RWPE2 (cell line): Measurements from ENCODE around the gene CPEB2.

Experiments used
- ATAC-seq: fragments of 200-7000 bp; cut with Tn5 transposase; 3 replicates; pipeline ENCODE4 v1.9.1; 2021; ENCODE audit warnings: low read depth
- DNase-seq: peaks from one replicate; pipeline ENCODE4 v3.0.0-alpha.2; 2020; ENCODE audit warnings: low spot score
- H3K27ac ChIP-seq: fragments of 450-650 bp; 2 replicates; pipeline ENCODE4 v1.5.1; 2017; ENCODE audit warnings: mild to moderate bottlenecking; ENCODE audit not compliant: poor library complexity, severe bottlenecking
- H3K27me3 ChIP-seq: fragments of 250-450 bp; sonication (Bioruptor Pico); 2 replicates; pipeline ENCODE4 v1.5.1; 2021; ENCODE audit warnings: mild to moderate bottlenecking, moderate library complexity; ENCODE audit not compliant: insufficient read depth, poor library complexity, severe bottlenecking
- H3K36me3 ChIP-seq: fragments of 250-450 bp; sonication (Bioruptor Pico); 2 replicates; pipeline ENCODE4 v1.5.1; 2020; ENCODE audit warnings: low read depth, mild to moderate bottlenecking, moderate library complexity
- H3K4me1 ChIP-seq: fragments of 250-450 bp; sonication (Bioruptor Pico); 2 replicates; pipeline ENCODE4 v1.5.1; 2021; ENCODE audit warnings: mild to moderate bottlenecking, moderate library complexity; ENCODE audit not compliant: insufficient read depth, poor library complexity, severe bottlenecking
- H3K4me3 ChIP-seq: fragments of 250-450 bp; sonication (Bioruptor Pico); 2 replicates; pipeline ENCODE4 v1.5.1; 2021; ENCODE audit warnings: mild to moderate bottlenecking, moderate library complexity; ENCODE audit not compliant: severe bottlenecking
- H3K9me3 ChIP-seq: fragments of 250-450 bp; sonication (Bioruptor Pico); 2 replicates; pipeline ENCODE4 v1.5.1; 2021; ENCODE audit warnings: mild to moderate bottlenecking, moderate library complexity; ENCODE audit not compliant: severe bottlenecking
- TF ChIP-seq, protein P1 (sequence below): fragments of 450-650 bp; IDR thresholded peaks from one replicate; pipeline ENCODE4 v1.5.1; 2017; ENCODE audit warnings: mild to moderate bottlenecking, moderate library complexity; ENCODE audit not compliant: poor library complexity, severe bottlenecking

Gene CPEB2

DNA sequence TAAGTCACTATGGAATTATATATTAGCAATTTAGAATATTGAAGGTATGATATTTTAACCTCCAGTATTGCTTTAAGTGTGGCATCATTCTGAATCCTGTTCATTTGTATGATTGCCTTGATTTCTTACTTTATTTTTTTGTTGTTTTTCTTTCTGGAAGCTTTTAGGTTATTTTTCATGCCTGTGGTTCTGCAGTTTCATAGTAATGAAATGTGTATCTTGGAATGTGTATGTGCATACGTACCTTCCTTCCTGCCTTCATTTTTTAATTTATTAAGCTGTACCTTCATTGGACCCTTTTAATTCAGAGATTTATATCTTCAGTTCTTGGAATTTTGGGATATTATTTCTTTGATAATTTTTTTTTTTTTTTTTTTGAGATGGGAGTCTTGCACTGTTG lies 22.1 kb downstream of the CPEB2 start:
- H3K9me3 ChIP-seq: no peaks in the 10 kb centered on the region
- no peak for DNase-seq
- no peak overlapping the region for H3K4me3 ChIP-seq
- no peak for ATAC-seq
- TF ChIP-seq, protein P1, sequence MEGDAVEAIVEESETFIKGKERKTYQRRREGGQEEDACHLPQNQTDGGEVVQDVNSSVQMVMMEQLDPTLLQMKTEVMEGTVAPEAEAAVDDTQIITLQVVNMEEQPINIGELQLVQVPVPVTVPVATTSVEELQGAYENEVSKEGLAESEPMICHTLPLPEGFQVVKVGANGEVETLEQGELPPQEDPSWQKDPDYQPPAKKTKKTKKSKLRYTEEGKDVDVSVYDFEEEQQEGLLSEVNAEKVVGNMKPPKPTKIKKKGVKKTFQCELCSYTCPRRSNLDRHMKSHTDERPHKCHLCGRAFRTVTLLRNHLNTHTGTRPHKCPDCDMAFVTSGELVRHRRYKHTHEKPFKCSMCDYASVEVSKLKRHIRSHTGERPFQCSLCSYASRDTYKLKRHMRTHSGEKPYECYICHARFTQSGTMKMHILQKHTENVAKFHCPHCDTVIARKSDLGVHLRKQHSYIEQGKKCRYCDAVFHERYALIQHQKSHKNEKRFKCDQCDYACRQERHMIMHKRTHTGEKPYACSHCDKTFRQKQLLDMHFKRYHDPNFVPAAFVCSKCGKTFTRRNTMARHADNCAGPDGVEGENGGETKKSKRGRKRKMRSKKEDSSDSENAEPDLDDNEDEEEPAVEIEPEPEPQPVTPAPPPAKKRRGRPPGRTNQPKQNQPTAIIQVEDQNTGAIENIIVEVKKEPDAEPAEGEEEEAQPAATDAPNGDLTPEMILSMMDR: no peak
- H3K36me3 ChIP-seq: peaks cover 16% of the 10 kb centered on the region
- no peak overlapping the region for H3K27ac ChIP-seq
- H3K27me3 ChIP-seq: no peaks in the 10 kb centered on the region
- no peaks in the 10 kb centered on the region for H3K4me1 ChIP-seq

DNA sequence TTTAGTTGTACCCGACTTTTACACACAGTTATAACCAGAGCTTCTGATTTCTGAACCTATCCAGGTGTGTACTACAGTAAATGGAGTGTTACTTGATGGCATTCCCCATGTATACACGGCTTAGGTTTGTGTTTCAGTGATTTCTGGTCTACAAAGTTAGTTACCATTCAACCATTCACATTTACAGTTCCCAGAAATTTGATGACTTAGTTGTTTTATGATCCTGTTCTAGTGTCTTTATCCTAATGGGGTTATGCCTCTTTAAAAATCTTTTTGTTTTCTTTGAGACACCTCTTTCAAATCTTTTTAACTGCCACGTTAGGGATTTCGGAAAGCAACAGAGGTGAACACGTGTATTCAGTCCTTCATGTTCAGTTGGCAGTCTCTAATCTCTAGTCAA lies 23.4 kb downstream of the CPEB2 start:
- ATAC-seq: no peak

DNA sequence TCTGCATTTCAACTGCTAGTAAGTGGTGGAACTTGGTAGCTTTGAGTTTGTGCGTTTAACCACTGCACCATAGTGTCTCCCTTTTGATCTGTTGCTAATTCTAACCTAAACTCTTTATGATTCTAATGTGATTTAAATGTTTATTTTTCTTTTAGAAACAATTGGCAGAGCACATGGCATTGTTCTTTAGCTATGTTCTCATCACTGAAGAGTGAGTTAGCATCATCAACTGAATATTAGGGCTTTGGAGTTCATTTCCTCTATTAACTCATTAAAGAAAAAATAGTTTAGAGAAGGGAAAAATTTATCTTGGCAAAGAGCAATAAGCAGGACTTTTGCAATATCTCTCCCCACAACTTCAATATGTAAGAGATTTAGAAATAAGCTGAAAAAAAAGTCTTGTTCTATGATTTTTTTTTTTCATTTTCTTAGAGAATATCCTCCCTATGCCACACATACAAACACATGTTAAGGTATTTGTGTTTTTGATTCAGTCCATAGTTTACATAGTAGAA lies 25.7 kb downstream of the CPEB2 start:
- no peak overlapping the region for H3K4me3 ChIP-seq
- H3K4me1 ChIP-seq: peaks cover 16% of the 10 kb centered on the region
- no peak for DNase-seq
- no peak overlapping the region for H3K27ac ChIP-seq
- no peaks in the 10 kb centered on the region for H3K27me3 ChIP-seq
- TF ChIP-seq, protein P1: no peak
- H3K9me3 ChIP-seq: no peaks in the 10 kb centered on the region
- H3K36me3 ChIP-seq: peaks cover 18% of the 10 kb centered on the region
- no peak for ATAC-seq

More for the DNA sequence above, 23.4 kb downstream of the CPEB2 start:
- H3K27me3 ChIP-seq: no peaks in the 10 kb centered on the region
- no peak overlapping the region for H3K27ac ChIP-seq
- TF ChIP-seq, protein P1: no peak
- no peak for DNase-seq
- peaks cover 14% of the 10 kb centered on the region for H3K36me3 ChIP-seq
- no peaks in the 10 kb centered on the region for H3K9me3 ChIP-seq
- no peaks in the 10 kb centered on the region for H3K4me1 ChIP-seq
- no peak overlapping the region for H3K4me3 ChIP-seq

DNA sequence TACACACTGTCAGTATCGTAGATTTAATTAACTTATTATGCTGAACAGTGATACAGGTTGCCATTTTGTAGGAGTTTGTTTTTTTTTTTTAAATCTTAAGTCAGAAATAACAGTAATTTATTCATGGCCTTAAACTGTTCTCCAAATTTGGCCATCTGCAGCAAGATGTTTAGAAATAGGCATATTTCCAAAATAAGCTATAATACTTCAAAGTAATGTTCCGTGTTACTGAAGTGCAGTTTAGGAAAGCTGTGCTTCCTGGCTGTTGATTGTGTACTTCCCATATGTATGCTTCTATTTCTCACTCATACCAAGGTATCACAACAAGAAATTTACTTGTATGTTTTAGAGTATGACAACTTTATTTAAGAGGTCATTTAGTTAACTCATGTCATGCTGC lies 28.9 kb downstream of the CPEB2 start:
- ATAC-seq (no peak), DNase-seq (no peak)
- Histone ChIP-seq H3K4me1 (peaks cover 22% of the 10 kb centered on the region), H3K36me3 (peaks cover 26% of the 10 kb centered on the region), H3K9me3 (peaks cover 5% of the 10 kb centered on the region), H3K27ac (no peak overlapping the region), H3K27me3 (no peaks in the 10 kb centered on the region), H3K4me3 (no peak overlapping the region)
- TF ChIP-seq, protein P1: no peak

DNA sequence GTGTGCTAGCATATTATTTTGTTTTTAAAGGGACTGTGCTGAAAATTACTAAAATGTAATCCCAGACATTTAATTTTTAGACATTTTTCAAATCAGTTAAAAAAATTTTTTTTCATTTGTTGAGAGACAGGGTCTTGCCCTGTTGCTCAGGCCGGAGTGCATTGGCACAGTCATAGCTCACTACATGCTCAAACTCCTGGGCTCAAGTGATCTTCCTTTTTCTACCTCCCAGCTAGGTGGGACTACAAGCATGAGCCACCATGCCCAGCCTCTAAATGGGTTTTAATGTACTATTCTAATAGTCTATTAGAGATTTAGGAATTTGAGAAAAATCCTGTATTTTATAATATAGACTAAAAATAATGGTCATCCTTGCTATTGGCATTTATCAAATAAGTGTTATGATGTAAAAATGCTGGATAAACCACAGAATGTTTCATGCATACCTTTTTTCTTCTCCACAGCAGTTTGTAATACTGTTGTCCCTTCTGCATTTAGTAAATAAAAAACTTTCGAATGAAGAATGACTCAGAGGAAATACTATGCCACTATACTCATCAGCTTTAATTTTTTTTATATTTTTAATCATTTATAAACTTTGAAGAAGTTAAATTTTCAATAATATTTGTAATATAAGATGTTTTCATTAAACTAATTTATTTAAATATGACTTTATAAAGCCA lies 29.9 kb downstream of the CPEB2 start:
- Histone ChIP-seq H3K27me3 (no peaks in the 10 kb centered on the region), H3K9me3 (peaks cover 5% of the 10 kb centered on the region), H3K4me3 (no peak overlapping the region), H3K36me3 (peaks cover 26% of the 10 kb centered on the region), H3K27ac (peak overlapping the region; percentile 37), H3K4me1 (peaks cover 22% of the 10 kb centered on the region)
- no peak for DNase-seq
- TF ChIP-seq, protein P1: no peak
- peak; percentile 75 for ATAC-seq
